M059J (cell line): ENCODE measurements around the gene TMX4. TPM values are rescaled to one million over a fixed set of nuclear protein-coding genes. Genes with fewer than 3 reads are reported as not detected.
"Not testable (repeated sequence)": the region's sequence is repeated elsewhere in the genome, so short reads cannot be mapped to it uniquely, and the experiment has no call there.

Experiments
- DNase-seq: peaks from one replicate; pipeline ENCODE4 v3.0.0-alpha.2; 2012; ENCODE audit warnings: low read depth
- total RNA-seq: library from RNA; depleted of rRNA; stranded (reverse); fragments of >200 nt; shearing (Covaris generic); gene quantifications from 2 replicates; pipeline ENCODE4 v1.2.3, GENCODE V29; 2014; rRNA removed

Gene TMX4, protein sequence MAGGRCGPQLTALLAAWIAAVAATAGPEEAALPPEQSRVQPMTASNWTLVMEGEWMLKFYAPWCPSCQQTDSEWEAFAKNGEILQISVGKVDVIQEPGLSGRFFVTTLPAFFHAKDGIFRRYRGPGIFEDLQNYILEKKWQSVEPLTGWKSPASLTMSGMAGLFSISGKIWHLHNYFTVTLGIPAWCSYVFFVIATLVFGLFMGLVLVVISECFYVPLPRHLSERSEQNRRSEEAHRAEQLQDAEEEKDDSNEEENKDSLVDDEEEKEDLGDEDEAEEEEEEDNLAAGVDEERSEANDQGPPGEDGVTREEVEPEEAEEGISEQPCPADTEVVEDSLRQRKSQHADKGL
- total RNA-seq: 23.8 and 33.6 TPM in 2 replicates

- DNase-seq: peak; percentile 98
These were observed at the start of gene TMX4 for GRCh38 chr20:8019246-8019997. TSS of gene TMX4 (minus strand) at chr20:8019761. CDS start at chr20:8019613, 148 bp downstream.

GRCh38 chr20:8067082-8067481 lies 47.5 kb upstream of the TMX4 start:
- DNase-seq: no peak

DNA sequence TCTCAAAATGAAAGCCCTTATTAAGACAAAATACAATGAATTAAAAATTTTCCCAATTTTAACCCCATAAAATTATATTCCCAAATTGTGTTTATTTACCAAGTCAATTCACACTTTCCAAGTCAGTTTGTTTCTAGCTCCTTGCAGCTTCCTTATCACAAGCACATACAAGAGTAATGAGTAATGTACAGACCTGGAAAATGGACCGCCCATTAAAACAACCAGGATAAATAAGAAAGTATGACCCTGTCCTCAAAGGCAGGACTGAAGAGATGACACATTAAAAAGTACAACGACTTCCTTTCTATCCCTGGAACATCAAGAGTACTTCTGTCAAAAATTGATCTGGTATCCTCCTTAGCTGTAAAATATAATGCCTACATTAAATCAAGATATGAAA lies 47.1 kb upstream of the TMX4 start:
- DNase-seq: no peak

- DNase-seq: no peak
These were observed 46.1 kb upstream of the TMX4 start for GRCh38 chr20:8065691-8066090.

- DNase-seq: no peak
These were observed 43.2 kb upstream of the TMX4 start for GRCh38 chr20:8062756-8063155.

DNA sequence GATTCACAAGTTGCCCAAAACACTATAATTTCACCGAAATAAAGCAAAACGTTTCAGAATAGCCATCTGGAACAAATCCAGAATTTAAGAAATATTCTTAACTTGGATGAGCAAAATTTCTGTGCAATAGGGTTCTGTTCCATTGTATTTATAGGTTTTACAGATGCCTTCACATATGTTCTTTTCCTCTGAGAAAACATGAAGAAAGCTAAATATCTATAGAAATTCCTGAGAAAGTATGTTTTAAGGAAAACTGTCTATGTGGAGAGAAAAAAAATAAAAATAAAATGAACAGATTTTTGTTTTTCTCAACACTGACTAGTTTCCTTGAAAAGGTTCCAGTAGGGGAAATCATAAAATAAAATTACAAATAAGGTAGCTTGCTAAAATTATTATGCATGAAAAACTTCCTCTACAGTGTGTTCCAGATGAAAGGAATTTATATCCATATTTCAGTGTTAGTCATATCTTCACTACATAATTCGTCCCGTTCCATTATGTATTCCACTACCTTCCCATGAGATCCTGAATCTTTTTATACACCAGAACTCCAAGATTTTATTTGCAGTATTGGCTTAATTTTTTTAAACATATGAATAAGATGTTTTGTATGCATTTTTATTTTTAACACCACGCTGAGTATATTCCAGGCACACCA lies 42.4 kb upstream of the TMX4 start:
- DNase-seq: no peak

DNA sequence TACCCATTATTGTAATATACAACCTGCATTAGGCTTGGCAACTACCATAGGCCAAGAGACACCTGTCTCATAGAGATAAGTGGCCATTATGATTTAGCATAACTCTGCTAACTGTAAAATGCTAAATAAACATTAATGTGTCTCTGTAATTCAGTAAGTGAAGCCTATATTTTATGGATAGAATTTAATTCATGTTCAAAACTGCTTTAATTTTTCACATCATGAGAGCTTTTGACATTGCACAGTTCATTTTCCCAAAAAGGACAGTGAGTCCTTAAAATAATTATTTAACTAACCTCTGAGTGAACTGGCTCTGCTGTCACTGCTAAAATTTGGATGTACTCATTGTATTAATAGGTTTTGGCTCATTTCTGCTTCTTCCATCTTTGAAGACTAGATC lies 41.4 kb upstream of the TMX4 start:
- DNase-seq: no peak

DNA sequence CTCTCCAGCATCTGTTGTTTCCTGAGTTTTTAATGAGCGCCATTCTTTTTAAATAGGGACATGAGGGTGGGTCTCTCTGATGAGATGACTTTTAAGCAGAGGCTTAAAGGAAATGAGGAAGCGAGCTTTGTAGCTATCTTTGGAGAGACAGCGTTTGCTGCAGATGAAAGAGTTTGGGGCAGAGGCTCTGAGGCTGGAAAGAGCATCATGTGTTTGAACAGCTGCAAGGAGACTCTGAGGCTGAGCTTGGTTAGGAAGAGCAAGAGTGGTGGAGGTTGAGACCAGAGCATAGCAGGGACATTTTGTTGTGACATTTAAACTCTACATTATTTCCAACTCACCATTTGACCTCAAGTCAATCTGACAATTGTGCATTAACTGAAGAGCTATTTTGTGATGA lies 38.3 kb upstream of the TMX4 start:
- no peak for DNase-seq

- no peak for DNase-seq
These were observed 35.5 kb upstream of the TMX4 start for GRCh38 chr20:8055096-8055495.

DNA sequence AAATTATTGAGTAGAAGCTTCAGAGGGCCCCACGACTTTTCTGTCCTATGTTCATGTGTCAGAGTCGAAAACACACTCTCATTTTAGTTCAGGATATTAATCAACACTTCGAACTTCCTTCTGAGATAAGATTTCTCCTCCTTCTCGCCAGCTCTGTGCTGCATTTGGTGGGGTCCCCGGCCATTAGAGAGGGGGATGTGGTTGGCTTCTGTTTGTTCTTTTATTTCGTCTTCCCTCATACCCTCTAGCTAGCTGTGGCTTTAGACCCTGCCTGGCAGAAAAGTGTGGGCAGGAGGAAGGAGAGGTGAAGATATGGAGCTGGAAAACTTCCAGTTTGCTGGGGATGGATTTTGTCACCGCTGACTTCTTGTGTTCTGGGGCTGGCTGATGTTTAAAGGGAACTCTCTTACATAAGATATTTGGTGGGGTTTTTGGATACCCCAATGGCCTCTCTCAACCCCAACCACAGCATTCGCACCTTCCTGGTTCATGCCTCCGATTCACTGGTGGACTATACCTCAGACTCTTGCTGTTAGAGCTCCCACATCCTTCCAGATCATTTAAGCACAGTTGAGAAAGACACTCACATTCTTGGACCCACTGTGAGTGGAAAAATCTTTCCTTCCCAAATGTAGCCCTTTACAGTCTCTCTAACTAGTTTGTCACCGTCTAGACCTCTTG lies 30.7 kb upstream of the TMX4 start:
- no peak for DNase-seq

DNA sequence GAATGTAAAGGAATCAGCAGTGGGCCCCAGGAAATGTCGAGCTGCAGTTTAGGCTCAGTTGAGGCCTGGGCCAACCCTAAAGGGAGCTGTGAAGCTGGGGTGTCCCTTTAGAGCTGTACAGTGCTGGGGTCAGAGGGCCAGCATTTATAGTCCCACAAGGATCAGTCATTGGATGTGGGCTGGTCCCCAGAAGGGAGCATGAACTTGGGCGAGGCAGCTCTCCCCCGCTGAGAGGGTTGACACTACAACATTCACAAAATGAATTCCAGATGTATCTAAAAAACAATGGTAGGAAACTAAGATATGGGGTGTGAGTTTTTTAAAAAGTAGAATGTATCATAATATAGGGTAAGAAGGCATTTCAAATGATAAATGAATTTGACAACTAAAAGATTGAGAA lies 29.7 kb upstream of the TMX4 start:
- DNase-seq: no peak

DNA sequence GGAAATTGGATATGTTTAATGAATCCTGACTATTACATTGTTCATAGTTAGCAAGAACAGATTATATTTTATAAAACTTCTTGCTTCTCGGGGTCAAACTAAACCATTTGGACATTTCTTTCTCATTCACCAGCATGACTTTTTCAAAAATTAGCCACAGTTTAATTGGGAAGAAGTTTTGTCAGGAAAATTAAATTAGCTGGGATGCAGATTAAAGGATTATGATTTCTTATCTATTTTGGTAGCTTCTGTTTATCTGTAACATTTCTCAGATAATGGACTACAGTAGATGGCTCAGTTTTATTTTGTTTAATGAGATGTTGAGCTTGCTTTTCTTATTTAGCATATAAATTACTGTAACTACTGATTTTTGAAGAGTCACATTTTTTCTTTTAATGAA lies 26.4 kb upstream of the TMX4 start:
- DNase-seq: no peak

GRCh38 chr20:8043687-8044282 lies 24.2 kb upstream of the TMX4 start:
- DNase-seq: peak; percentile 55

GRCh38 chr20:8039042-8039441 lies 19.5 kb upstream of the TMX4 start:
- no peak for DNase-seq

DNA sequence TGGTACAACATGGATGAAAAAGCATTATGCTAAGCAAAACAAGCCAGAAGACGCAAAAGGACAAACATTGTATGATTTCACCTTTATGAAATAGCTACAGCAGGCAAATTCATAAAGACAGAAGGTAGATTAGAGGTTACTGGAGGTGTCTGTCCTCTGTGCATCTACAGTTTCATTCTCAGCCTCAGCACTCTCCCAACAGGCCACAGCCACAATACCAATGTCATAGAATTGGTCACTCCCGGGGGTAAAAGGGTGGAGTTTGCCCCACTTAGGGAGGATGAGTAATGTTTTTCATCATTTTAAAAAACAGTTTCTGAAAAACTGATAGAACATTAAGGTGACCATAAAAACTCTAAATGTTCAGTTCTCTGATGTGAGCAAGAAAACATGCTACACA lies 17.2 kb upstream of the TMX4 start:
- DNase-seq: no peak

- DNase-seq: no peak
These were observed 13.7 kb upstream of the TMX4 start for GRCh38 chr20:8033151-8033841.

GRCh38 chr20:8032499-8032898 lies 12.9 kb upstream of the TMX4 start:
- no peak for DNase-seq

DNA sequence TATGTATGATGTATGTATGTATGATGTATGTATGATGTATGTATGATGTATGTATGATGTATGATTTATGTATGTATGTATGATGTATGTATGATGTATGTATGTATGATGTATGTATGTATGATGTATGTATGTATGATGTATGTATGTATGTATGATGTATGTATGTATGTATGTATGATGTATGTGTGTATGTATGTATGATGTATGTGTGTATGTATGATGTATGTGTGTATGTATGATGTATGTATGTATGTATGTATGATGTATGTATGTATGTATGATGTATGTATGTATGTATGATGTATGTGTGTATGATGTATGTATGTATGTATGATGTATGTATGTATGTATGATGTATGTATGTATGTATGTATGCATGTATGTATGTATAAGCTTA lies 12.0 kb upstream of the TMX4 start:
- DNase-seq: not testable (repeated sequence)

- no peak for DNase-seq
These were observed 2.1 kb upstream of the TMX4 start for GRCh38 chr20:8021541-8022269.

DNA sequence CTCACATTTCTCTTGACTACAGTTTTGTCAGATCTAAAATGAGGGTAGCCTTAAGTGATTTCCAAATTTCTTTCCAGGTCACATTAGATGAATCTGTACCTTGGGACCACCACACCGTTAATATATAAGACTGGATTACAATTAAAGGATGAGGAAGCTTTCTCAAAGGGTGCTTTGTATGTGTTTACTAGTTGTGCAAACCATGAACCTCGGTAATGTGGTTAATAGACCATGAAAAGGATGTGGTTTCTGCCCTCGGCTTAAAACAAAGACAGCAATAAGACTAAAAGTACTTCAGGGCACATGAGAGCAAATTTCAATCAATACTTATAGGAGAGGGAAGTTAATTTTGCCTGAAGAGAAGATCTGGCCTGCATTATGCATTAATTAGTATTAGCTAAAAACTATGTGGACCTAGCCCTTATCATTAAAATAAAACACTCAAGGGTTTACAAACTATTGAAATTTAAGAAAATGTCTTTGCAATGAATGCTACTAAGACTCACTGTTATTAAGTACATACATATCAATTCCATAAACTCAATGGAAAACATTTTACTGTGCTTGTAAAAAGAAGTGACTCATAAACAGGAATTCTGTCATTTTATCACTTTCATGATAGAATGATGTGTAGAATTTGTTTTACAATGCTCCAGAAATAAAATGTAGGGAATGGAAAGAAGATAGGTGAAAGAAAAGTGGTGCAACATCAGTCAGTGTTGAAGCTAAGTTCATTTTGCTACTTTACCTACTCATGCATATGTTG lies 936 bp upstream of the TMX4 start:
- DNase-seq: peak; percentile 82
